WTC11 (cell line): ENCODE data around the gene ALKBH1. TPM values are rescaled to one million over a fixed set of nuclear protein-coding genes. Genes with fewer than 3 reads are reported as not detected.

Source experiments
- ATAC-seq: fragments of 200-7000 bp; cut with Tn5 transposase; 2 replicates; pipeline ENCODE4 v1.10.0; 2021; ENCODE audit warnings: mild to moderate bottlenecking, moderate library complexity
- CTCF ChIA-PET: fragments of 300-600 bp; sonication (Branson Sonifier 250); formaldehyde crosslinking; loops from one replicate; lab custom pipeline; 2021; ENCODE audit warnings: antibody characterized with exemption; lab: Charles Lee
- POLR2A ChIA-PET: fragments of 350-600 bp; sonication (Branson Sonifier 250); formaldehyde crosslinking; loops from one replicate; lab custom pipeline; 2021; ENCODE audit warnings: antibody characterized with exemption; lab: Charles Lee
- DNase-seq: peaks from one replicate; pipeline ENCODE4 v3.0.0; 2021; ENCODE audit warnings: low spot score
- H3K27ac Mint-ChIP-seq: 2 replicates; pipeline ENCODE4 v1.8.0; 2021; ENCODE audit warnings: mixed read lengths
- H3K27me3 Mint-ChIP-seq: 2 replicates; pipeline ENCODE4 v1.8.0; 2021; ENCODE audit warnings: low read depth, mild to moderate bottlenecking, moderate library complexity, mixed read lengths
- H3K36me3 Mint-ChIP-seq: 2 replicates; pipeline ENCODE4 v1.8.0; 2021; ENCODE audit warnings: mixed read lengths
- H3K4me1 Mint-ChIP-seq: 2 replicates; pipeline ENCODE4 v1.8.0; 2022; ENCODE audit warnings: mixed read lengths
- H3K4me3 Mint-ChIP-seq: 2 replicates; pipeline ENCODE4 v1.8.0; 2021; ENCODE audit warnings: mild to moderate bottlenecking, moderate library complexity, mixed read lengths
- H3K9me3 Mint-ChIP-seq: 2 replicates; pipeline ENCODE4 v1.8.0; 2021; ENCODE audit warnings: mixed read lengths
- EMX1 ChIP-seq: fragments of 250-450 bp; sonication (Bioruptor Pico); IDR thresholded peaks from 2 replicates; pipeline ENCODE4 v1.8.0; 2021; ENCODE audit warnings: mild to moderate bottlenecking
- ESRRA ChIP-seq: sonication (generic); formaldehyde crosslinking; IDR thresholded peaks from 2 replicates; pipeline ENCODE4 v1.8.1; 2022; ENCODE audit warnings: mild to moderate bottlenecking, missing genetic modification reagents, borderline replicate concordance
- KAT7 ChIP-seq: sonication (generic); formaldehyde crosslinking; IDR thresholded peaks from 2 replicates; pipeline ENCODE4 v1.8.1; 2023; ENCODE audit warnings: missing genetic modification reagents, mild to moderate bottlenecking, borderline replicate concordance
- NR2C2 ChIP-seq: sonication (generic); formaldehyde crosslinking; IDR thresholded peaks from 2 replicates; pipeline ENCODE4 v1.8.0; 2022; ENCODE audit warnings: mild to moderate bottlenecking, missing genetic modification reagents
- RORB ChIP-seq: fragments of 250-450 bp; sonication (Bioruptor Pico); IDR thresholded peaks from 2 replicates; pipeline ENCODE4 v1.9.0; 2021; ENCODE audit warnings: mild to moderate bottlenecking
- TCF7 ChIP-seq: sonication (generic); formaldehyde crosslinking; IDR thresholded peaks from 2 replicates; pipeline ENCODE4 v1.8.0; 2022; ENCODE audit warnings: mild to moderate bottlenecking, low read depth, missing genetic modification reagents, moderate library complexity
- TEAD4 ChIP-seq: sonication (generic); formaldehyde crosslinking; IDR thresholded peaks from 2 replicates; pipeline ENCODE4 v1.8.0; 2022; ENCODE audit warnings: mild to moderate bottlenecking, missing genetic modification reagents
- ZNF416 ChIP-seq: fragments of 250-450 bp; sonication (Bioruptor Pico); IDR thresholded peaks from 2 replicates; pipeline ENCODE4 v1.9.0; 2021; ENCODE audit warnings: mild to moderate bottlenecking, inconsistent platforms
- total RNA-seq: library from RNA; stranded (reverse); gene quantifications from 3 replicates; pipeline ENCODE4 v1.2.3, GENCODE V29; 2021
- TF ChIP-seq, protein P1 (sequence below): fragments of 250-450 bp; sonication (Bioruptor Pico); IDR thresholded peaks from 2 replicates; pipeline ENCODE4 v1.9.0; 2021; ENCODE audit warnings: moderate library complexity, mild to moderate bottlenecking, inconsistent platforms, borderline replicate concordance
- TF ChIP-seq, protein P2 (sequence below): sonication (generic); formaldehyde crosslinking; IDR thresholded peaks from 2 replicates; pipeline ENCODE4 v1.8.1; 2022; ENCODE audit warnings: low read depth, mild to moderate bottlenecking, moderate library complexity, missing genetic modification reagents, borderline replicate concordance
- TF ChIP-seq, protein P3 (sequence below): fragments of 250-450 bp; sonication (Bioruptor Pico); conservative IDR thresholded peaks from 2 replicates; pipeline ENCODE4 v1.9.0; 2021; ENCODE audit warnings: mild to moderate bottlenecking
- TF ChIP-seq, protein P4 (sequence below): sonication (generic); formaldehyde crosslinking; IDR thresholded peaks from 2 replicates; pipeline ENCODE4 v1.8.1; 2023; ENCODE audit warnings: mild to moderate bottlenecking, missing genetic modification reagents, borderline replicate concordance
- TF ChIP-seq, protein P5 (sequence below): sonication (generic); formaldehyde crosslinking; IDR thresholded peaks from 2 replicates; pipeline ENCODE4 v1.8.1; 2022; ENCODE audit warnings: mild to moderate bottlenecking, moderate library complexity, missing genetic modification reagents
- TF ChIP-seq, protein P6 (sequence below): sonication (generic); formaldehyde crosslinking; IDR thresholded peaks from 2 replicates; pipeline ENCODE4 v1.8.0; 2022; ENCODE audit warnings: missing genetic modification reagents

The ALKBH1 gene
- total RNA-seq, 1 experiment from 2014 or later: 18.8 TPM

- TF ChIP-seq ESRRA (CRISPR knock-in tag): no peak
- no peak for TF ChIP-seq NR2C2 (CRISPR knock-in tag)
- TF ChIP-seq ZNF416 (CRISPR knock-in tag): no peak
These were observed 58.5 kb downstream of the ALKBH1 start (continued) for GRCh38 chr14:77649326-77649725.

DNA sequence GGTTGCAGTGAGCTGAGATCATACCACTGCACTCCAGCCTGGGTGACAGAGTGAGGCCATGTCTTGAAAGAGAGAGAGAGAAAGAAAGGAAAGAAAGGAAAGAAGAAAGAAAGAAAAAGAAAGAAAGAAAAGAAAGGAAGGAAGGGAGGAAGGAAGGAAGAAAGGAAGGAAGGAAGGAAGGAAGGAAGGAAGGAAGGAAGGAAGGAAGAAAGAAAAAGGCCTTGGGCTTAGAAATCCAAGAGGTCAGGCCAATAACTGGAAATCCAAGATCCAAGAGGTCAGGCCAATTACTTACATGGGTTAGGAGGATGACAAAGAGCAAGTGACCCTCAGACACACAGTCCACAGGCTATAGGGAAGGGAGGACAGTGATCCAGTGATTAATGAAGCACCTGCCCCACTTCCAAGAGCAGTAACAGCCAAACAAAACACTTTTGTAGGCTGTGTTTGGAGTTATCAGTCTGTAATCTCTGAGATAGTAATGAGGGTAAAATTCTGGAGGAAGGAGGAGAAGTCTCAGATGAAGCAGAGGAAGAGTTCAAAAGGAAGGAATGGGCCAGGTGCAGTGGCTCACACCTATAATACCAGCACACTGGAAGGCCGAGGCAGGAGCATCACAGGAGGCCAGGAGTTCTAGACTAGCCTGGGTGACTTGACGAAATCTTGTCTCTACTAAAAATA lies 59.2 kb downstream of the ALKBH1 start:
- Mint-ChIP-seq H3K4me3 (no peak overlapping the region), H3K9me3 (peaks cover 10% of the 10 kb centered on the region), H3K36me3 (no peaks in the 10 kb centered on the region), H3K27ac (no peak overlapping the region), H3K4me1 (peaks cover 7% of the 10 kb centered on the region), H3K27me3 (peaks cover 10% of the 10 kb centered on the region)
- TF ChIP-seq, protein P1, sequence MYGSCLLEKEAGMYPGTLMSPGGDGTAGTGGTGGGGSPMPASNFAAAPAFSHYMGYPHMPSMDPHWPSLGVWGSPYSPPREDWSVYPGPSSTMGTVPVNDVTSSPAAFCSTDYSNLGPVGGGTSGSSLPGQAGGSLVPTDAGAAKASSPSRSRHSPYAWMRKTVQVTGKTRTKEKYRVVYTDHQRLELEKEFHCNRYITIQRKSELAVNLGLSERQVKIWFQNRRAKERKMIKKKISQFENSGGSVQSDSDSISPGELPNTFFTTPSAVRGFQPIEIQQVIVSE (CRISPR knock-in tag): no peak
- TF ChIP-seq, protein P2, sequence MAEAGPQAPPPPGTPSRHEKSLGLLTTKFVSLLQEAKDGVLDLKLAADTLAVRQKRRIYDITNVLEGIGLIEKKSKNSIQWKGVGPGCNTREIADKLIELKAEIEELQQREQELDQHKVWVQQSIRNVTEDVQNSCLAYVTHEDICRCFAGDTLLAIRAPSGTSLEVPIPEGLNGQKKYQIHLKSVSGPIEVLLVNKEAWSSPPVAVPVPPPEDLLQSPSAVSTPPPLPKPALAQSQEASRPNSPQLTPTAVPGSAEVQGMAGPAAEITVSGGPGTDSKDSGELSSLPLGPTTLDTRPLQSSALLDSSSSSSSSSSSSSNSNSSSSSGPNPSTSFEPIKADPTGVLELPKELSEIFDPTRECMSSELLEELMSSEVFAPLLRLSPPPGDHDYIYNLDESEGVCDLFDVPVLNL: no peak
- TF ChIP-seq TEAD4 (CRISPR knock-in tag) (no peak), KAT7 (CRISPR knock-in tag) (no peak)
- POLR2A ChIA-PET: no interaction called here
- no peak for ATAC-seq
- CTCF ChIA-PET: no interaction called here
- DNase-seq: no peak

DNA sequence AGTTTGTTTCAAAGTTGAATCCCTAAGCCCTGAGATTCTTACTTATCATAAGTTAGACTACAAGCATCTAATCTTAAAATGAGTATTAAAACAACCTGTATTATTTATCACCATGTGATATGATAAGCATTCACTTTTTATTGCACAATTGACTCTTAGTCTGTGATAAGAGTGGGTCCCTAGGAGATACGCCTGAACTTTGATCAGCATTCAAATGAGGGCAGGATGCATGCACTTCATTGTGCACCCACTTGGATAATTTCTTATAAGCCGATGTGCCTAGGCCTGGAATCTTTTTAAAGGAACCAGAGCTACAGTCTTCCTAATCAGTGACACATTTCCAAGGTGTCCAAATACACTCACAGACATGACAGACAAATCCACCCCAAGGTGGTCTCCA lies 60.0 kb downstream of the ALKBH1 start:
- TF ChIP-seq TCF7 (CRISPR knock-in tag) (no peak), RORB (CRISPR knock-in tag) (no peak), EMX1 (CRISPR knock-in tag) (no peak)
- TF ChIP-seq, protein P3, sequence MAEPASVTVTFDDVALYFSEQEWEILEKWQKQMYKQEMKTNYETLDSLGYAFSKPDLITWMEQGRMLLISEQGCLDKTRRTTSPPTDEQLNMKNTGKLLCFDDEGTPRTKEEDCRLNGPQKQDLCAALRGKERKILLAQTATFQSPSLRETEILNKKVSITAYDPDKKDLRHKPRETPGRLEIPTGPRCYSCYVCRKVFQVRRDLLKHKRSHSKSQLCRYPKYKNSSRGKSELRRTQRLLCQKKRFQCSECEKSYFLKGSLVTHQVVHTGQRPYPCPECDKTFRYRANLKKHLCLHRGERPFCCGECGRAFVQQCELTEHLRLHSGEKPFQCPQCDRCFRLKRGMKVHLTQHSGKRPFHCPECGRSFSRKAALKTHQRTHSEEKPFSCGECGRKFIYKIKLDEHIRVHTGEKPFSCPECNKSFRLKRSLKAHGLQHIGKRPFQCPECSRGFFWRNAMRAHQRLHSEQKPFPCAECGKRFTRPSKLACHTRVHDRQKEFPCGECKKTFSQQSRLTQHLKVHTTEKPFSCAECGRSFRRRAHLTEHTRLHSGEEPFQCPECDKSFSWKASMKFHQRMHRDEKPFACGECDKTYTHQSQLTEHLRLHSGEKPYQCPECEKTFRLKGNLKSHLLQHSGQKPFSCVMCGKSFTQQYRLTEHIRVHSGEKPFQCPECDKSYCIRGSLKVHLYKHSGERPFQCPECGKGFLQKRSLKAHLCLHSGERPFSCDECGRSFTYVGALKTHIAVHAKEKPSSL (CRISPR knock-in tag): no peak
- TF ChIP-seq, protein P4, sequence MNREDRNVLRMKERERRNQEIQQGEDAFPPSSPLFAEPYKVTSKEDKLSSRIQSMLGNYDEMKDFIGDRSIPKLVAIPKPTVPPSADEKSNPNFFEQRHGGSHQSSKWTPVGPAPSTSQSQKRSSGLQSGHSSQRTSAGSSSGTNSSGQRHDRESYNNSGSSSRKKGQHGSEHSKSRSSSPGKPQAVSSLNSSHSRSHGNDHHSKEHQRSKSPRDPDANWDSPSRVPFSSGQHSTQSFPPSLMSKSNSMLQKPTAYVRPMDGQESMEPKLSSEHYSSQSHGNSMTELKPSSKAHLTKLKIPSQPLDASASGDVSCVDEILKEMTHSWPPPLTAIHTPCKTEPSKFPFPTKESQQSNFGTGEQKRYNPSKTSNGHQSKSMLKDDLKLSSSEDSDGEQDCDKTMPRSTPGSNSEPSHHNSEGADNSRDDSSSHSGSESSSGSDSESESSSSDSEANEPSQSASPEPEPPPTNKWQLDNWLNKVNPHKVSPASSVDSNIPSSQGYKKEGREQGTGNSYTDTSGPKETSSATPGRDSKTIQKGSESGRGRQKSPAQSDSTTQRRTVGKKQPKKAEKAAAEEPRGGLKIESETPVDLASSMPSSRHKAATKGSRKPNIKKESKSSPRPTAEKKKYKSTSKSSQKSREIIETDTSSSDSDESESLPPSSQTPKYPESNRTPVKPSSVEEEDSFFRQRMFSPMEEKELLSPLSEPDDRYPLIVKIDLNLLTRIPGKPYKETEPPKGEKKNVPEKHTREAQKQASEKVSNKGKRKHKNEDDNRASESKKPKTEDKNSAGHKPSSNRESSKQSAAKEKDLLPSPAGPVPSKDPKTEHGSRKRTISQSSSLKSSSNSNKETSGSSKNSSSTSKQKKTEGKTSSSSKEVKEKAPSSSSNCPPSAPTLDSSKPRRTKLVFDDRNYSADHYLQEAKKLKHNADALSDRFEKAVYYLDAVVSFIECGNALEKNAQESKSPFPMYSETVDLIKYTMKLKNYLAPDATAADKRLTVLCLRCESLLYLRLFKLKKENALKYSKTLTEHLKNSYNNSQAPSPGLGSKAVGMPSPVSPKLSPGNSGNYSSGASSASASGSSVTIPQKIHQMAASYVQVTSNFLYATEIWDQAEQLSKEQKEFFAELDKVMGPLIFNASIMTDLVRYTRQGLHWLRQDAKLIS (CRISPR knock-in tag): no peak
- TF ChIP-seq, protein P2: no peak
- TF ChIP-seq, protein P5, sequence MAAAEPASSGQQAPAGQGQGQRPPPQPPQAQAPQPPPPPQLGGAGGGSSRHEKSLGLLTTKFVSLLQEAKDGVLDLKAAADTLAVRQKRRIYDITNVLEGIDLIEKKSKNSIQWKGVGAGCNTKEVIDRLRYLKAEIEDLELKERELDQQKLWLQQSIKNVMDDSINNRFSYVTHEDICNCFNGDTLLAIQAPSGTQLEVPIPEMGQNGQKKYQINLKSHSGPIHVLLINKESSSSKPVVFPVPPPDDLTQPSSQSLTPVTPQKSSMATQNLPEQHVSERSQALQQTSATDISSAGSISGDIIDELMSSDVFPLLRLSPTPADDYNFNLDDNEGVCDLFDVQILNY (CRISPR knock-in tag): no peak
- TF ChIP-seq, protein P6, sequence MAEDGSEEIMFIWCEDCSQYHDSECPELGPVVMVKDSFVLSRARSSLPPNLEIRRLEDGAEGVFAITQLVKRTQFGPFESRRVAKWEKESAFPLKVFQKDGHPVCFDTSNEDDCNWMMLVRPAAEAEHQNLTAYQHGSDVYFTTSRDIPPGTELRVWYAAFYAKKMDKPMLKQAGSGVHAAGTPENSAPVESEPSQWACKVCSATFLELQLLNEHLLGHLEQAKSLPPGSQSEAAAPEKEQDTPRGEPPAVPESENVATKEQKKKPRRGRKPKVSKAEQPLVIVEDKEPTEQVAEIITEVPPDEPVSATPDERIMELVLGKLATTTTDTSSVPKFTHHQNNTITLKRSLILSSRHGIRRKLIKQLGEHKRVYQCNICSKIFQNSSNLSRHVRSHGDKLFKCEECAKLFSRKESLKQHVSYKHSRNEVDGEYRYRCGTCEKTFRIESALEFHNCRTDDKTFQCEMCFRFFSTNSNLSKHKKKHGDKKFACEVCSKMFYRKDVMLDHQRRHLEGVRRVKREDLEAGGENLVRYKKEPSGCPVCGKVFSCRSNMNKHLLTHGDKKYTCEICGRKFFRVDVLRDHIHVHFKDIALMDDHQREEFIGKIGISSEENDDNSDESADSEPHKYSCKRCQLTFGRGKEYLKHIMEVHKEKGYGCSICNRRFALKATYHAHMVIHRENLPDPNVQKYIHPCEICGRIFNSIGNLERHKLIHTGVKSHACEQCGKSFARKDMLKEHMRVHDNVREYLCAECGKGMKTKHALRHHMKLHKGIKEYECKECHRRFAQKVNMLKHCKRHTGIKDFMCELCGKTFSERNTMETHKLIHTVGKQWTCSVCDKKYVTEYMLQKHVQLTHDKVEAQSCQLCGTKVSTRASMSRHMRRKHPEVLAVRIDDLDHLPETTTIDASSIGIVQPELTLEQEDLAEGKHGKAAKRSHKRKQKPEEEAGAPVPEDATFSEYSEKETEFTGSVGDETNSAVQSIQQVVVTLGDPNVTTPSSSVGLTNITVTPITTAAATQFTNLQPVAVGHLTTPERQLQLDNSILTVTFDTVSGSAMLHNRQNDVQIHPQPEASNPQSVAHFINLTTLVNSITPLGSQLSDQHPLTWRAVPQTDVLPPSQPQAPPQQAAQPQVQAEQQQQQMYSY (CRISPR knock-in tag): no peak
- Mint-ChIP-seq H3K4me3 (no peak overlapping the region), H3K36me3 (no peaks in the 10 kb centered on the region), H3K27ac (no peak overlapping the region), H3K4me1 (0 out of 2 replicates have a peak, but pooled peaks cover 1% of the 10 kb centered on the region), H3K27me3 (peaks cover 10% of the 10 kb centered on the region), H3K9me3 (peaks cover 10% of the 10 kb centered on the region)
- ATAC-seq (no peak), DNase-seq (no peak)
- ChIA-PET POLR2A (no interaction called here), CTCF (no interaction called here)
